Upper lobe of left lung (tissue), 6 donors: ENCODE results near the gene ABI1. TPM values are rescaled to one million over a fixed set of nuclear protein-coding genes. Genes with fewer than 3 reads are reported as not detected.
"Not testable (repeated sequence)": the region's sequence is repeated elsewhere in the genome, so short reads cannot be mapped to it uniquely, and the experiment has no call there.

Experiments
- ATAC-seq, 2 donors: fragments of 200-7000 bp; cut with Tn5 transposase; one replicate each; pipeline ENCODE4 v1.9.1; 2022; ENCODE audit warnings: mild to moderate bottlenecking in 2 of 2, moderate library complexity in 2 of 2; ENCODE audit not compliant: low FRiP score in 2 of 2
- DNase-seq, 2 donors: peaks; one replicate each; pipeline ENCODE4 v3.0.0-alpha.2; 2019 to 2020
- H3K27ac ChIP-seq, 4 donors: fragments of 200-600 bp; sonication (generic); one replicate each; pipeline ENCODE4 v1.5.1; 2016 to 2019
- H3K27me3 ChIP-seq, 4 donors: fragments of 200-600 bp; sonication (generic); one replicate each; pipeline ENCODE4 v1.5.1; 2017 to 2019
- H3K36me3 ChIP-seq, 4 donors: fragments of 200-600 bp; sonication (generic); one replicate each; pipeline ENCODE4 v1.5.1; 2016 to 2019
- H3K4me1 ChIP-seq, 4 donors: fragments of 200-600 bp; sonication (generic); one replicate each; pipeline ENCODE4 v1.5.1; 2018 to 2019
- H3K4me3 ChIP-seq, 4 donors: fragments of 200-600 bp; sonication (generic); one replicate each; pipeline ENCODE4 v1.5.1; 2017 to 2019; ENCODE audit warnings: mild to moderate bottlenecking in 2 of 4, moderate library complexity in 1 of 4
- H3K9me3 ChIP-seq, 4 donors: fragments of 200-600 bp; sonication (generic); one replicate each; pipeline ENCODE4 v1.5.1; 2018 to 2019
- CTCF ChIP-seq, 6 experiments: fragments of 450-650 bp in 4 of 6; fragments of 200-600 bp in 2 of 6; sonication (generic) in 2 of 6; IDR thresholded peaks; one replicate each; pipeline ENCODE4 v1.5.1; 2016 to 2019; ENCODE audit warnings: antibody characterized with exemption in 6 of 6
- EP300 ChIP-seq, 4 donors: sonication (generic); formaldehyde crosslinking; IDR thresholded peaks; one replicate each; pipeline ENCODE4 v1.5.1; 2017; ENCODE audit warnings: antibody characterized with exemption in 4 of 4, control low read depth in 2 of 4
- POLR2A ChIP-seq, 4 donors: fragments of 450-650 bp; IDR thresholded peaks; one replicate each; pipeline ENCODE4 v1.5.1; 2016 to 2017; ENCODE audit warnings: antibody characterized with exemption in 4 of 4, mild to moderate bottlenecking in 2 of 4
- POLR2AphosphoS5 ChIP-seq, 2 donors: sonication (generic); formaldehyde crosslinking; IDR thresholded peaks; one replicate each; pipeline ENCODE4 v1.5.1; 2017; ENCODE audit warnings: antibody characterized with exemption in 2 of 2
- WGBS, 2 donors: methylation state at CpG; one replicate each; pipeline ENCODE4 v1.1.5; 2017 to 2018; 5-methylcytosine and 5-hydroxymethylcytosine counted together
- total RNA-seq, 6 donors: library from RNA; depleted of rRNA in 4 of 6; stranded (reverse); fragments of >200 nt in 4 of 6; gene quantifications; one replicate each; pipeline versions ENCODE4 v1.1.0 to v1.2.1, GENCODE V29; 2016 to 2021
- donor health status: DM: no; HTN: no; CAD: no; lungs with moderate emphysema.
- donor health status: DM: no; HTN: yes; CAD: no; lungs with severe emphysema.

Gene ABI1
- total RNA-seq, 6 donors from 2014 or later, result 23.5 to 57.6 (median 48.6) TPM

- no peak for TF ChIP-seq EP300 (IDR thresholded peaks at IDR 0.05)
- TF ChIP-seq CTCF (IDR thresholded peaks at IDR 0.05), result no peak
- no peak for TF ChIP-seq POLR2AphosphoS5 (IDR thresholded peaks at IDR 0.05)
- TF ChIP-seq POLR2A (IDR thresholded peaks at IDR 0.05), result no peak
- ATAC-seq (no peak), DNase-seq (no peak)
- no peaks in the 10 kb centered on the region for H3K9me3 ChIP-seq
- H3K36me3 ChIP-seq, result no peaks in the 10 kb centered on the region
- 95 to 96% methylated on average over 5 of the region's 5 CpGs for WGBS, 2 donors
- no peak overlapping the region for H3K27ac ChIP-seq
- H3K27me3 ChIP-seq, result no peaks in the 10 kb centered on the region
- peaks cover 11 to 23% (median 17%) of the 10 kb centered on the region in 4 donors for H3K4me1 ChIP-seq
- H3K4me3 ChIP-seq, result no peak overlapping the region
These were observed 62.5 kb downstream of the ABI1 start for GRCh38 chr10:26798298-26798697.

GRCh38 chr10:26797340-26797739 is 63.4 kb downstream of the ABI1 start:
- Histone ChIP-seq H3K27ac (no peak overlapping the region), H3K4me1 (peaks cover 6 to 19% (median 10%) of the 10 kb centered on the region in 4 donors), H3K27me3 (no peaks in the 10 kb centered on the region), H3K9me3 (no peaks in the 10 kb centered on the region), H3K36me3 (no peaks in the 10 kb centered on the region), H3K4me3 (no peak overlapping the region)
- DNase-seq, result no peak
- ATAC-seq, result no peak
- TF ChIP-seq CTCF (IDR thresholded peaks at IDR 0.05), result no peak
- TF ChIP-seq POLR2A (IDR thresholded peaks at IDR 0.05), result no peak
- no peak for TF ChIP-seq EP300 (IDR thresholded peaks at IDR 0.05)
- no peak for TF ChIP-seq POLR2AphosphoS5 (IDR thresholded peaks at IDR 0.05)
- 93 to 100% methylated on average over 2 of the region's 2 CpGs for WGBS, 2 donors

GRCh38 chr10:26792758-26793495 is 67.8 kb downstream of the ABI1 start:
- Histone ChIP-seq H3K27ac (peak overlapping the region in 1 of 4 donors; percentile 39), H3K4me1 (peaks cover 0 to 19% (median 4%) of the 10 kb centered on the region in 4 donors), H3K4me3 (no peak overlapping the region), H3K36me3 (no peaks in the 10 kb centered on the region), H3K9me3 (no peaks in the 10 kb centered on the region), H3K27me3 (no peaks in the 10 kb centered on the region)
- TF ChIP-seq POLR2AphosphoS5 (IDR thresholded peaks at IDR 0.05), result no peak
- TF ChIP-seq POLR2A (IDR thresholded peaks at IDR 0.05), result no peak
- TF ChIP-seq CTCF (IDR thresholded peaks at IDR 0.05), result no peak
- no peak for TF ChIP-seq EP300 (IDR thresholded peaks at IDR 0.05)
- DNase-seq (no peak), ATAC-seq (no peak)
- 58 to 59% methylated on average over 2 of the region's 2 CpGs for WGBS, 2 donors

GRCh38 chr10:26790221-26790995 is 70.3 kb downstream of the ABI1 start:
- ATAC-seq (no peak), DNase-seq (no peak)
- Histone ChIP-seq H3K27me3 (no peaks in the 10 kb centered on the region), H3K36me3 (no peaks in the 10 kb centered on the region), H3K9me3 (no peaks in the 10 kb centered on the region), H3K4me1 (peaks cover 0 to 19% (median 4%) of the 10 kb centered on the region in 4 donors), H3K27ac (no peak overlapping the region), H3K4me3 (no peak overlapping the region)
- WGBS, 2 donors, result 93 to 94% methylated on average over 4 of the region's 4 CpGs
- TF ChIP-seq POLR2AphosphoS5 (IDR thresholded peaks at IDR 0.05) (no peak), EP300 (IDR thresholded peaks at IDR 0.05) (no peak), POLR2A (IDR thresholded peaks at IDR 0.05) (no peak), CTCF (IDR thresholded peaks at IDR 0.05) (no peak)

- WGBS, 2 donors, result 100% methylated on average over 2 of the region's 2 CpGs
- H3K4me3 ChIP-seq, H3K36me3 ChIP-seq: not testable (repeated sequence)
These were observed 71.0 kb downstream of the ABI1 start for GRCh38 chr10:26789779-26790178.

More at GRCh38 chr10:26789779-26790178, 71.0 kb downstream of the ABI1 start:
- DNase-seq, H3K9me3 ChIP-seq, ATAC-seq, H3K27me3 ChIP-seq, H3K27ac ChIP-seq: not testable (repeated sequence)
- peaks cover 0 to 22% (median 4%) of the 10 kb centered on the region in 4 donors for H3K4me1 ChIP-seq
